ENCODE results near the gene UBE2R2.

- TF ChIP-seq POLR2AphosphoS5 (IDR thresholded peaks at IDR 0.05; ENCODE audit: low read depth, low read length) (no peak), POLR2A (IDR thresholded peaks at IDR 0.05; ENCODE audit: low read depth, low read length) (no peak)
These were observed 96.6 kb downstream of the UBE2R2 start for GRCh38 chr9:33913541-33913940.
